OCI-LY7 (cell line): ENCODE results near the gene IFI27L1. TPM values are rescaled to one million over a fixed set of nuclear protein-coding genes. Genes with fewer than 3 reads are reported as not detected.

Source experiments
- BruUV-seq: library from RNA; stranded (reverse); fragments of 400-500 nt; replicated peaks from 2 replicates; lab custom pipeline; 2021; lab: Mats Ljungman, UMichigan
- CTCF ChIA-PET: fragments of 300-600 bp; sonication (Branson Sonifier 250); formaldehyde crosslinking; loops from one replicate; lab custom pipeline; 2022; ENCODE audit warnings: antibody characterized with exemption; ENCODE audit not compliant: unreplicated experiment; lab: Charles Lee
- POLR2A ChIA-PET: fragments of 300-600 bp; sonication (Branson Sonifier 250); formaldehyde crosslinking; loops from one replicate; lab custom pipeline; 2022; ENCODE audit warnings: antibody characterized with exemption; lab: Charles Lee
- DNase-seq: peaks from one replicate; pipeline ENCODE4 v3.0.0-alpha.2; 2015; ENCODE audit warnings: low spot score
- H2AFZ ChIP-seq: fragments of 200-600 bp; sonication (generic), shearing (Covaris generic); 2 replicates; pipeline ENCODE4 v1.6.1; 2014; ENCODE audit warnings: mild to moderate bottlenecking, antibody characterized with exemption, low read length, moderate library complexity
- H3K27ac ChIP-seq: fragments of 200-600 bp; sonication (generic); 2 replicates; pipeline ENCODE4 v1.5.1; 2014; ENCODE audit warnings: mixed run types, low read depth, mild to moderate bottlenecking, moderate library complexity, low read length, inconsistent platforms; ENCODE audit not compliant: poor library complexity, severe bottlenecking
- H3K36me3 ChIP-seq: fragments of 200-600 bp; sonication (generic); 2 replicates; pipeline ENCODE4 v1.6.1; 2014; ENCODE audit warnings: mild to moderate bottlenecking, antibody characterized with exemption, low read length, moderate library complexity, mixed read lengths; ENCODE audit not compliant: insufficient read depth
- H3K4me1 ChIP-seq: fragments of 200-600 bp; sonication (generic); 2 replicates; pipeline ENCODE4 v1.5.1; 2014; ENCODE audit warnings: mild to moderate bottlenecking, low read length; ENCODE audit not compliant: insufficient read depth, poor library complexity, severe bottlenecking
- H3K4me2 ChIP-seq: fragments of 200-600 bp; sonication (generic); 2 replicates; pipeline ENCODE4 v1.6.1; 2014; ENCODE audit warnings: mild to moderate bottlenecking, low read length
- H3K4me3 ChIP-seq: fragments of 200-600 bp; sonication (generic); 2 replicates; pipeline ENCODE4 v1.5.1; 2014; ENCODE audit warnings: mild to moderate bottlenecking, low read depth, low read length; ENCODE audit not compliant: poor library complexity, severe bottlenecking
- H3K79me2 ChIP-seq: fragments of 200-600 bp; sonication (generic); 2 replicates; pipeline ENCODE4 v1.6.1; 2016; ENCODE audit warnings: low read depth, mild to moderate bottlenecking, low read length, moderate library complexity, mixed read lengths; ENCODE audit not compliant: insufficient read depth
- H3K9me2 ChIP-seq: fragments of 200-600 bp; sonication (generic); 2 replicates; pipeline ENCODE4 v1.6.1; 2016; ENCODE audit warnings: mild to moderate bottlenecking, low read length, mixed read lengths; ENCODE audit not compliant: insufficient read depth
- H3K9me3 ChIP-seq: fragments of 200-600 bp; sonication (generic); 2 replicates; pipeline ENCODE4 v1.6.1; 2014; ENCODE audit warnings: mild to moderate bottlenecking, mixed run types, low read length, mixed read lengths
- H4K20me1 ChIP-seq: fragments of 200-600 bp; sonication (generic); 2 replicates; pipeline ENCODE4 v1.6.1; 2014; ENCODE audit warnings: mild to moderate bottlenecking, antibody characterized with exemption, low read length, moderate library complexity, mixed read lengths; ENCODE audit not compliant: insufficient read depth
- CTCF ChIP-seq: fragments of 200-600 bp; sonication (generic); conservative IDR thresholded peaks from 2 replicates; pipeline ENCODE4 v1.5.1; 2014; ENCODE audit warnings: mild to moderate bottlenecking, antibody characterized with exemption, low read length, moderate library complexity, mixed read lengths
- EZH2phosphoT487 ChIP-seq: fragments of 200-600 bp; sonication (generic); IDR thresholded peaks from 2 replicates; pipeline ENCODE4 v1.6.1; 2018; ENCODE audit warnings: low read depth, borderline replicate concordance, mild to moderate bottlenecking, mixed run types, antibody characterized with exemption, low read length, moderate library complexity, mixed read lengths
- intact Hi-C: fragments of 100-400 bp; cut with micrococcal nuclease; formaldehyde crosslinking; loops from one replicate; pipeline ENCODE4 v1.10.0; 2022; ENCODE audit not compliant: unreplicated experiment
- total RNA-seq, 2 experiments: library from RNA; depleted of rRNA in 1 of 2; stranded (reverse); fragments of >200 nt in 1 of 2; shearing (Covaris generic) in 1 of 2; gene quantifications; 2 replicates each; pipeline ENCODE4 v1.2.3, GENCODE V29; 2014 to 2022

IFI27L1 gene
- total RNA-seq, 2 experiments from 2014 or later: 49.0 to 61.5 TPM

- H3K4me1 ChIP-seq: no peaks in the 10 kb centered on the region
- no peaks in the 10 kb centered on the region for H4K20me1 ChIP-seq
- no peak for DNase-seq
- no peak overlapping the region for H3K4me2 ChIP-seq
- no peak for TF ChIP-seq EZH2phosphoT487
- H3K4me3 ChIP-seq: no peak overlapping the region
- no peaks in the 10 kb centered on the region for H3K79me2 ChIP-seq
- BruUV-seq: no TSS peak
- H3K36me3 ChIP-seq: peaks cover 92% of the 10 kb centered on the region
- POLR2A ChIA-PET: no interaction called here
- no peaks in the 10 kb centered on the region for H3K9me3 ChIP-seq
- H3K27ac ChIP-seq: no peak overlapping the region
- H2AFZ ChIP-seq: no peak overlapping the region
- intact Hi-C loops: no loop called here
- no peaks in the 10 kb centered on the region for H3K9me2 ChIP-seq
- CTCF ChIA-PET: no interaction called here
Observed at GRCh38 chr14:94052199-94052598, 28.9 kb upstream of the IFI27L1 start.

GRCh38 chr14:94052662-94053061, 28.4 kb upstream of the IFI27L1 start:
- Histone ChIP-seq H3K4me3 (no peak overlapping the region), H2AFZ (no peak overlapping the region), H3K36me3 (peaks cover 92% of the 10 kb centered on the region), H3K4me1 (no peaks in the 10 kb centered on the region), H3K79me2 (no peaks in the 10 kb centered on the region), H3K27ac (no peak overlapping the region), H3K4me2 (no peak overlapping the region), H4K20me1 (no peaks in the 10 kb centered on the region), H3K9me3 (no peaks in the 10 kb centered on the region), H3K9me2 (no peaks in the 10 kb centered on the region)
- ChIA-PET POLR2A (no interaction called here), CTCF (no interaction called here)
- DNase-seq: no peak
- intact Hi-C loops: no loop called here
- BruUV-seq: no TSS peak
- no peak for TF ChIP-seq EZH2phosphoT487
- TF ChIP-seq CTCF: no peak

GRCh38 chr14:94054401-94054800, 26.7 kb upstream of the IFI27L1 start:
- CTCF ChIA-PET: interaction anchor here (1.3 kb wide), 1 partner anchor 18 kb away, joined by 3 read pairs; no protein-coding TSS in a partner anchor
- H2AFZ ChIP-seq: no peak overlapping the region
- no peak overlapping the region for H3K4me2 ChIP-seq
- peaks cover 93% of the 10 kb centered on the region for H3K36me3 ChIP-seq
- no peak overlapping the region for H3K27ac ChIP-seq
- no peak for DNase-seq
- no peaks in the 10 kb centered on the region for H3K79me2 ChIP-seq
- no peaks in the 10 kb centered on the region for H3K9me2 ChIP-seq
- no peaks in the 10 kb centered on the region for H4K20me1 ChIP-seq
- no peak for TF ChIP-seq EZH2phosphoT487
- TF ChIP-seq CTCF: no peak
- POLR2A ChIA-PET: interaction anchor here (0.7 kb wide), 1 partner anchor 35 kb away, joined by 3 read pairs; no protein-coding TSS in a partner anchor
- H3K4me3 ChIP-seq: no peak overlapping the region
- BruUV-seq: no TSS peak
- no peaks in the 10 kb centered on the region for H3K9me3 ChIP-seq
- intact Hi-C loops: no loop called here
- H3K4me1 ChIP-seq: no peaks in the 10 kb centered on the region
